DND-41 (cell line): Measurements from ENCODE around the gene NF2.

ENCODE experiments used
- ATAC-seq: fragments of 200-7000 bp; cut with Tn5 transposase; 3 replicates; pipeline ENCODE4 v1.9.1; 2021; ENCODE audit warnings: low read depth; ENCODE audit not compliant: insufficient read depth
- DNase-seq: peaks from one replicate; pipeline ENCODE4 v3.0.0-alpha.2; 2020
- H2AFZ ChIP-seq: 2 replicates; pipeline ENCODE4 v1.6.0; 2012; ENCODE audit warnings: low read depth, low read length
- H3K27ac ChIP-seq: 2 replicates; pipeline ENCODE4 v1.5.1; 2012; ENCODE audit warnings: low read length, inconsistent platforms
- H3K27me3 ChIP-seq: fragments of 200-600 bp; sonication (generic); 2 replicates; pipeline ENCODE4 v1.6.0; 2012; ENCODE audit warnings: low read length, mild to moderate bottlenecking, inconsistent platforms; ENCODE audit not compliant: insufficient read depth, poor library complexity
- H3K36me3 ChIP-seq: 2 replicates; pipeline ENCODE4 v1.5.1; 2012; ENCODE audit warnings: low read length, inconsistent platforms; ENCODE audit not compliant: insufficient read depth
- H3K4me1 ChIP-seq: 2 replicates; pipeline ENCODE4 v1.5.1; 2012; ENCODE audit warnings: mild to moderate bottlenecking, low read length; ENCODE audit not compliant: insufficient read depth
- H3K4me2 ChIP-seq: 2 replicates; pipeline ENCODE4 v1.6.0; 2012; ENCODE audit warnings: mild to moderate bottlenecking, moderate library complexity, low read length, inconsistent platforms; ENCODE audit not compliant: insufficient read depth
- H3K4me3 ChIP-seq, 2 experiments: fragments of 200-600 bp in 1 of 2; shearing (Covaris generic) in 1 of 2; 2 replicates each; pipeline ENCODE4 v1.5.1; 2012 to 2016; ENCODE audit warnings: inconsistent platforms in 2 of 2, low read length in 2 of 2, mild to moderate bottlenecking in 2 of 2, low read depth in 1 of 2, moderate library complexity in 1 of 2
- H3K79me2 ChIP-seq: 2 replicates; pipeline ENCODE4 v1.6.0; 2012; ENCODE audit warnings: low read length, inconsistent platforms; ENCODE audit not compliant: insufficient read depth
- H3K9ac ChIP-seq: 2 replicates; pipeline ENCODE4 v1.6.0; 2012; ENCODE audit warnings: low read depth, mild to moderate bottlenecking, inconsistent platforms, low read length, moderate library complexity
- H3K9me3 ChIP-seq: 2 replicates; pipeline ENCODE4 v1.5.1; 2012; ENCODE audit warnings: low read length, moderate library complexity, mild to moderate bottlenecking, inconsistent platforms; ENCODE audit not compliant: insufficient read depth, severe bottlenecking
- H4K20me1 ChIP-seq: 2 replicates; pipeline ENCODE4 v1.6.0; 2012; ENCODE audit warnings: low read length; ENCODE audit not compliant: insufficient read depth
- EZH2 ChIP-seq: IDR thresholded peaks from 3 replicates; pipeline ENCODE4 v1.6.1; 2012; ENCODE audit warnings: borderline replicate concordance, low read depth, mild to moderate bottlenecking, moderate library complexity, low read length, inconsistent platforms; ENCODE audit not compliant: severe bottlenecking
- TF ChIP-seq, protein P1 (sequence below): IDR thresholded peaks from 2 replicates; pipeline ENCODE4 v1.5.1; 2012; ENCODE audit warnings: borderline replicate concordance, low read length, moderate library complexity, mild to moderate bottlenecking; ENCODE audit not compliant: poor library complexity, severe bottlenecking; ENCODE audit errors: extremely low read depth

Gene NF2

DNA sequence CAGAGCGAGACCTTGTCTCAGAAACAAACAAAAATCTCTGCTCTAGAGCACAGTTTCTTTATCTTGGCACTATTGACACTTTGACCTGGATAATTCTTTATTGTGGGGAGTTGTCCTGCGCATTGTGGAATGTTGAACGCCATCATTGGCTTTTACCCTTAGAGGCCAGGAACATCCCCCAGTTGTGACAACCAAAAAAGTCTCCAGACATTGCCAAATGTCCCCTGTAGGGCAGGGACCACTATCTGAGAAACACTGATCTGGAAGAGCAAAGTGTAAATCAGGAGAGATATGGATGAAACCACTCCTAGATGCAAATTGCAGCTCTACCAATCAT is 4.8 kb upstream of the NF2 start:
- TF ChIP-seq, protein P1, sequence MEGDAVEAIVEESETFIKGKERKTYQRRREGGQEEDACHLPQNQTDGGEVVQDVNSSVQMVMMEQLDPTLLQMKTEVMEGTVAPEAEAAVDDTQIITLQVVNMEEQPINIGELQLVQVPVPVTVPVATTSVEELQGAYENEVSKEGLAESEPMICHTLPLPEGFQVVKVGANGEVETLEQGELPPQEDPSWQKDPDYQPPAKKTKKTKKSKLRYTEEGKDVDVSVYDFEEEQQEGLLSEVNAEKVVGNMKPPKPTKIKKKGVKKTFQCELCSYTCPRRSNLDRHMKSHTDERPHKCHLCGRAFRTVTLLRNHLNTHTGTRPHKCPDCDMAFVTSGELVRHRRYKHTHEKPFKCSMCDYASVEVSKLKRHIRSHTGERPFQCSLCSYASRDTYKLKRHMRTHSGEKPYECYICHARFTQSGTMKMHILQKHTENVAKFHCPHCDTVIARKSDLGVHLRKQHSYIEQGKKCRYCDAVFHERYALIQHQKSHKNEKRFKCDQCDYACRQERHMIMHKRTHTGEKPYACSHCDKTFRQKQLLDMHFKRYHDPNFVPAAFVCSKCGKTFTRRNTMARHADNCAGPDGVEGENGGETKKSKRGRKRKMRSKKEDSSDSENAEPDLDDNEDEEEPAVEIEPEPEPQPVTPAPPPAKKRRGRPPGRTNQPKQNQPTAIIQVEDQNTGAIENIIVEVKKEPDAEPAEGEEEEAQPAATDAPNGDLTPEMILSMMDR, result no peak
- no peak for TF ChIP-seq EZH2
- Histone ChIP-seq H3K27me3 (no peaks in the 10 kb centered on the region), H3K9me3 (no peaks in the 10 kb centered on the region), H4K20me1 (no peaks in the 10 kb centered on the region), H2AFZ (no peak overlapping the region), H3K4me2 (no peak overlapping the region), H3K79me2 (peaks cover 2% of the 10 kb centered on the region), H3K9ac (no peak overlapping the region), H3K27ac (no peak overlapping the region), H3K4me1 (peaks cover 7% of the 10 kb centered on the region), H3K4me3 (no peak overlapping the region), H3K36me3 (no peaks in the 10 kb centered on the region; the same call in 1 of the 2 replicates)
- no peak for DNase-seq
- ATAC-seq, result no peak

DNA sequence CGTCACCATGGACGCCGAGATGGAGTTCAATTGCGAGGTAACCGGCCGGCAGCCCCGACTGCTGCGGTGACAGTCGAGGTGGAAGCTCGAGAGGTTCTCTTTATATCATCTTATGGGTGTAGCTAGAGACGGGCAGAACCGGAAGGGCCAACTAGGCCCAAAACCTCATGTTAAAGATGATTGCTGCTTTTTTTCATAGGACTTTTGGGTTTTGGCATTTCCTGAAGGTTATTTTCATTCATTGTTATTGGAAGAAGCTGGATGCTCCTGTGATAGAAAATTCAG is 585 bp downstream of the NF2 start:
- Histone ChIP-seq H2AFZ (peak overlapping the region; percentile 95), H3K27ac (peak overlapping the region; percentile 82), H3K9me3 (no peaks in the 10 kb centered on the region), H3K79me2 (peaks cover 51% of the 10 kb centered on the region), H3K27me3 (no peaks in the 10 kb centered on the region), H3K4me1 (peaks cover 33% of the 10 kb centered on the region), H3K4me3 (peak overlapping the region; percentile 80 to 88), H4K20me1 (peaks cover 12% of the 10 kb centered on the region), H3K9ac (peak overlapping the region; percentile 96), H3K36me3 (peaks cover 27% of the 10 kb centered on the region), H3K4me2 (peak overlapping the region; percentile 85)
- TF ChIP-seq, protein P1, result no peak
- TF ChIP-seq EZH2, result no peak
- DNase-seq (no peak), ATAC-seq (no peak)

DNA sequence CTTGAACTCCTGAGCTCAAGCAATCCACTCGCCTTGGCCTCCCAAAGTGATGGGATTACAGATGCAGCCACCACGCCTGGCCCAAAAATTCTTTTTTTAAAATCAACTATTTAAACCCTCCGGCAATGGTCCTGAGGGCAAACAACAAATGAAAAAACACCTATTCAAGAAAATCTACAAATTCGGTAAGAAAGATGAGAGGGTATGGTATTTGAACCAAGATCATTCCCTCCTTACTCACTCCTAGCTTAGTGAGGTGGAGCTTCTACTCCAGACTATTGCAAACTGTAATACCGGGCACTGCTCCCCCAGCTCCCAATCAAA is 2.1 kb downstream of the NF2 start:
- Histone ChIP-seq H3K4me3 (peak overlapping the region in 1 of 2 experiments; percentile 88; a peak in 2 of 4 replicates), H3K79me2 (peaks cover 65% of the 10 kb centered on the region), H3K36me3 (peaks cover 27% of the 10 kb centered on the region), H3K9me3 (no peaks in the 10 kb centered on the region), H2AFZ (no peak overlapping the region), H3K4me1 (peaks cover 33% of the 10 kb centered on the region), H4K20me1 (peaks cover 12% of the 10 kb centered on the region), H3K9ac (peak overlapping the region; percentile 96; the same call in 1 of the 2 replicates), H3K4me2 (peak overlapping the region; percentile 85), H3K27ac (no peak overlapping the region), H3K27me3 (no peaks in the 10 kb centered on the region)
- DNase-seq (no peak), ATAC-seq (no peak)
- TF ChIP-seq EZH2, result no peak
- TF ChIP-seq, protein P1, result no peak

DNA sequence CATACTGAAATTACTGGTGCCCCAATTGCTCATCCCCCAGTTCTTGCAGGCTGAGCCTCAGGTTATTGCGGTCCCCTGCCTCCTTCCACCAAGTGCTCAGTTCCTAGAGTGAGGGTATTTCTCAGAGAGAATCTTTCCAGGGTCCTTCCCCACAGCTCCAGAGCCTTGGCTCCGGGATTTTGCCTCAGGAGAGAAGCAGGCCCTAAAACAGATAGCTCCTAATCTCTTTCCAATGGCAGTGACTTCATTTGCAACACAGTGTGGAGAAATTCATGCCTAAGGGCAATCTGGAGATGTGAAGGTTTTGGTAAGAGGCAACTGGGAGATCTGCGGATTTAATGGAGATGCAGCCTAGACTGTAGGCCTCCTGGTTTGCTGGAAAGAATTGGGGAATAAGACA is 2.9 kb downstream of the NF2 start:
- peaks cover 73% of the 10 kb centered on the region for H3K79me2 ChIP-seq
- TF ChIP-seq, protein P1, result no peak
- no peak for TF ChIP-seq EZH2
- peak overlapping the region; percentile 85; the same call in 1 of the 2 replicates for H3K4me2 ChIP-seq

More for the DNA sequence above, 2.9 kb downstream of the NF2 start:
- ATAC-seq, result no peak
- peaks cover 33% of the 10 kb centered on the region for H3K4me1 ChIP-seq
- H3K4me3 ChIP-seq, result 0 out of 4 replicates have a peak overlapping the region, but pooled peaks of 1 of the 2 experiments have one; percentile 18
- 0 out of 2 replicates have a peak overlapping the region, but pooled peaks have one; percentile 19 for H3K27ac ChIP-seq
- H4K20me1 ChIP-seq, result peaks cover 15% of the 10 kb centered on the region
- no peak for DNase-seq
- peaks cover 27% of the 10 kb centered on the region for H3K36me3 ChIP-seq
- H3K9me3 ChIP-seq, result no peaks in the 10 kb centered on the region
- no peak overlapping the region for H2AFZ ChIP-seq
- 0 out of 2 replicates have a peak overlapping the region, but pooled peaks have one; percentile 96 for H3K9ac ChIP-seq
- H3K27me3 ChIP-seq, result no peaks in the 10 kb centered on the region
